Measurements from ENCODE around the gene ADCY5.

The ADCY5 gene

DNA sequence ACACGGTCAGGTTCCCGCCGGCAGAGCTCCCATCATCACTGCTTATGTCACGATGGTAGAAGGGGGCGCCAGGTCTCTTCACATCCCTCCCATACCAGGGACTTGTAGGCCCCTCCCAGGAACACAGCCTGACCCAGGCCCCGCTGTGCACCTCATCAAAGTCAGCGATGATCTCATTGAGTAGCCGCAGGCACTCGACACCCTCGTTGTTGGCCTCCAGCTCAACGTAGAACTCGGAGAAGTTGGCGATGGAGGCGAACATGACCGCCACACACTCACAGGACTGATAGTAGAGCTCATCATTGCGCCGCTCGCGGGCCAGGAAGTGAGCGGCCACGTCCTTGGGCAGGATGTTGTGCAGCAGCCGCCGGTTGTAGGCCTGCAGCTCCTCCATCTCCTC lies 157.9 kb downstream of the ADCY5 start:
- H3K9ac ChIP-seq (ENCODE audit: low read length): no peak overlapping the region
- no peak overlapping the region for H3K56ac ChIP-seq (ENCODE audit: low read length)
- H4K8ac ChIP-seq (ENCODE audit: low read depth, low read length): no peak overlapping the region
- no peaks in the 10 kb centered on the region for H3K36me3 ChIP-seq (ENCODE audit: control insufficient read depth, insufficient read depth, low read length)
- no peaks in the 10 kb centered on the region for H3K27me3 ChIP-seq (ENCODE audit: insufficient read depth, low read length, poor library complexity)
- H3K79me1 ChIP-seq (ENCODE audit: low read length): no peaks in the 10 kb centered on the region
- no peak overlapping the region for H2BK15ac ChIP-seq (replicated peaks; ENCODE audit: low read depth)
- no CpG with 5 or more reads among the region's 23 CpGs for WGBS (ENCODE audit: extremely low coverage, insufficient coverage, low lambda C conversion rate)
- no peaks in the 10 kb centered on the region for H3K4me1 ChIP-seq (ENCODE audit: control insufficient read depth, low read depth, low read length)
- no peak overlapping the region for H3K27ac ChIP-seq (ENCODE audit: low read depth, low read length)
- H2BK120ac ChIP-seq (ENCODE audit: low read depth, low read length): no peak overlapping the region
- H3K4me3 ChIP-seq (ENCODE audit: low read length): no peak overlapping the region
- H3K18ac ChIP-seq (ENCODE audit: low read length): no peak overlapping the region
- H3K4ac ChIP-seq (ENCODE audit: low read depth, low read length): no peak overlapping the region
- no peak overlapping the region for H4K5ac ChIP-seq (ENCODE audit: low read length)
- no peaks in the 10 kb centered on the region for H3K79me2 ChIP-seq (ENCODE audit: control insufficient read depth, insufficient read depth, low read length)
- no peak overlapping the region for H2AK5ac ChIP-seq (ENCODE audit: low read length)
- no peak for DNase-seq
- no peak overlapping the region for H3K23ac ChIP-seq (ENCODE audit: low read length)
- no peak overlapping the region for H3K4me2 ChIP-seq (ENCODE audit: low read length)
- H2BK5ac ChIP-seq (ENCODE audit: low read length): no peak overlapping the region

DNA sequence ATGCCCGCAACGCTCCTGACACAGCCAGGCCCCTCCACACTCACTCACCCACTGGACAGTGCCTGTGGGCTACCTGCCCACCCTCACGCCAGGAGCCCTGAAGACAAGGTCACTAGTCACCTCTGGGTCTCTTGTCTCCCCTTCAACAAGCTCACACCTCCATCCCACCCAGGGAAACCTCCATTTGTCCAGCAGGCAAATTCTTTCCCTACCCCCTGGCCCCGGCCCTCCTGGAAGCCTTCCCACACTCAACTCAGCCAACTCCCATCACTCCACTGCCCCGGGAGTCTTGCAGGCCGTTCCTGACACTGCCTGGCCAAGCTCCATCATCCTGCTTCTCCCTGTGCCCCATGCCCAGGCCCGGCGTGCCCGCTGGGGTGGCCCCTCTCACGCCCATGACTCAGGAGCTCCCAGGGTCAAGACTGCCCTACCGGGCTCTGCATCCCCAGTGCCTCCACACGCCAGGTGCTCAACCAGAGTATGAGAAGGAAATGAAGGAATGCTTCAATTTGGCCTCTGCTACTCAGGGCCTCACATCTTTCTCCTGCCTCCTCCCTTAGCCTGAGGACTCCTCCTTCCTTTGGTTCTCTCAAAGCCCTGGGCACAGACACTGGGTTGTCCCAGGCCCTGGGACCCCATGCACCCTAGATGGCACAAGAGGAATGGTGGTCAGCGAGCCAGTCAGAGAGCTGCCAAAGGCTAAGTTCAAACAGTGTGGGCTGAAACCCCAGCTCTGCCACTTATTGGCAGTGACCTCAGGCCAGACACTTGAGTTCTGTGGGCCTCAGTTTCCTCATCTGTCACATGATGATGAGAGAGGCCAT lies 158.6 kb downstream of the ADCY5 start:
- no peak overlapping the region for H3K4me3 ChIP-seq (ENCODE audit: low read length)
- no peak overlapping the region for H2BK120ac ChIP-seq (ENCODE audit: low read depth, low read length)
- no peaks in the 10 kb centered on the region for H3K36me3 ChIP-seq (ENCODE audit: control insufficient read depth, insufficient read depth, low read length)
- H4K5ac ChIP-seq (ENCODE audit: low read length): no peak overlapping the region
- no peaks in the 10 kb centered on the region for H3K79me1 ChIP-seq (ENCODE audit: low read length)
- H2BK15ac ChIP-seq (replicated peaks; ENCODE audit: low read depth): no peak overlapping the region
- DNase-seq: no peak
- no CpG with 5 or more reads among the region's 13 CpGs for WGBS (ENCODE audit: extremely low coverage, insufficient coverage, low lambda C conversion rate)
- no peak overlapping the region for H2BK5ac ChIP-seq (ENCODE audit: low read length)
- no peak overlapping the region for H3K4me2 ChIP-seq (ENCODE audit: low read length)
- H3K56ac ChIP-seq (ENCODE audit: low read length): no peak overlapping the region
- no peaks in the 10 kb centered on the region for H3K79me2 ChIP-seq (ENCODE audit: control insufficient read depth, insufficient read depth, low read length)
- no peak overlapping the region for H3K18ac ChIP-seq (ENCODE audit: low read length)
- no peak overlapping the region for H3K4ac ChIP-seq (ENCODE audit: low read depth, low read length)
- H3K27me3 ChIP-seq (ENCODE audit: insufficient read depth, low read length, poor library complexity): no peaks in the 10 kb centered on the region
- H2AK5ac ChIP-seq (ENCODE audit: low read length): no peak overlapping the region
- no peak overlapping the region for H4K8ac ChIP-seq (ENCODE audit: low read depth, low read length)
- no peak overlapping the region for H3K23ac ChIP-seq (ENCODE audit: low read length)
- H3K4me1 ChIP-seq (ENCODE audit: control insufficient read depth, low read depth, low read length): no peaks in the 10 kb centered on the region
- no peak overlapping the region for H3K27ac ChIP-seq (ENCODE audit: low read depth, low read length)
- H3K9ac ChIP-seq (ENCODE audit: low read length): no peak overlapping the region

DNA sequence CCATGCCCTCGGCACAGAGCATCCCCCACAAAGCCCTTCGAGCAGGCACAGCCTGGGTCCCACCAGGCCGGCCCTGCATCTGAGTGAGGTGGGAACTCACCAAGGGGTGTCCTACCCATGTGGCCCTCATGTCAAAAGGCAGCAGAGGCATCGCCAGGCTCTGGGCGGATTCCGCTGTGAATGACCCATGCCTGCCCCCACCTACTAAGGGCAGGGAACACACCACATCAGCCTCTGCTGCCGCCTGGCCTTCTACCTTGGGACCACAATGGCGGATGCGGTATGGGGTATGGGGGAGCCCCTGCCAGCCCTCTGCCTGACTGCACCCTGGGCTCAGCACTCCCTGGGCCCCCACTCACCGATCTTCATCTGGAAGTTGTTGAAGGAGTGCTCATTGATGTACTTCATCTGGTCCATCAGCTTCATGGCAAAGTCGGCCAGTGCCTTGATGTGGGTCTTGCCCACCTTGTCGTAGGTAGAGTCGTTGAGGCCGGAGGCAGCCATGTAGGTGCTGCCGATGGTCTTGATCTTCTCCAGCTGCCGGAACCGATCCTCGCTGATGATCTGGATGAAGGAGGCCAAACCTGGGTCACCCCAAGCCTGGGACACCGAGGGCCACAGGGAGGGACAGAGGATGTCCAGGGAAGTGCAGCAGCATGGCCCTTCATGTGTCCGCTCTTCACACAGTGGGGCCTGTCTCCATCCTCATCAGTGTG lies 159.3 kb downstream of the ADCY5 start:
- no peak for DNase-seq
- Histone ChIP-seq H2BK5ac (ENCODE audit: low read length) (no peak overlapping the region), H3K4me2 (ENCODE audit: low read length) (no peak overlapping the region), H3K56ac (ENCODE audit: low read length) (no peak overlapping the region), H3K23ac (ENCODE audit: low read length) (no peak overlapping the region), H2AK5ac (ENCODE audit: low read length) (no peak overlapping the region), H3K36me3 (ENCODE audit: control insufficient read depth, insufficient read depth, low read length) (no peaks in the 10 kb centered on the region), H4K5ac (ENCODE audit: low read length) (no peak overlapping the region), H3K27ac (ENCODE audit: low read depth, low read length) (no peak overlapping the region), H3K4me1 (ENCODE audit: control insufficient read depth, low read depth, low read length) (no peaks in the 10 kb centered on the region), H3K4me3 (ENCODE audit: low read length) (no peak overlapping the region), H3K18ac (ENCODE audit: low read length) (no peak overlapping the region), H3K79me1 (ENCODE audit: low read length) (no peaks in the 10 kb centered on the region), H3K9ac (ENCODE audit: low read length) (no peak overlapping the region), H2BK120ac (ENCODE audit: low read depth, low read length) (no peak overlapping the region), H3K4ac (ENCODE audit: low read depth, low read length) (no peak overlapping the region), H2BK15ac (replicated peaks; ENCODE audit: low read depth) (no peak overlapping the region), H4K8ac (ENCODE audit: low read depth, low read length) (no peak overlapping the region), H3K79me2 (ENCODE audit: control insufficient read depth, insufficient read depth, low read length) (no peaks in the 10 kb centered on the region), H3K27me3 (ENCODE audit: insufficient read depth, low read length, poor library complexity) (no peaks in the 10 kb centered on the region)
- WGBS (ENCODE audit: extremely low coverage, insufficient coverage, low lambda C conversion rate): no CpG with 5 or more reads among the region's 20 CpGs

DNA sequence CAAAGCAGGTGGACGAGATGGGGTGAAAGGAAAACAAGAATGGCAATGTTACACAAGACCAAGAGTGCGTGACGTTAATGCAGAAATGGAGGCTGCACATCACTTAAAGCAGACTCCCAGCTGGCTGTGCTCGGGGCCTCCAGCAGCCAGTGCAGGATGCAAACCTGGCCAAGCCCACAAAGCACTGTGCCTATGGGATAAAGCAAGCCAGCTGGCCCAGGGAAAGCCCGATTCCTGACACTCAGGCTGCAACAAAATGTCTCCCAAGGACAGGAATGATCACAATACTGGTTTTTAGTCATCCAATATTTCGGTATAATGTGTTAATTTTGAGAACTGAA lies 161.0 kb downstream of the ADCY5 start:
- WGBS (ENCODE audit: extremely low coverage, insufficient coverage, low lambda C conversion rate): no CpG with 5 or more reads among the region's 6 CpGs
- Histone ChIP-seq H2AK5ac (ENCODE audit: low read length) (no peak overlapping the region), H3K4me3 (ENCODE audit: low read length) (no peak overlapping the region), H3K9ac (ENCODE audit: low read length) (no peak overlapping the region), H3K4ac (ENCODE audit: low read depth, low read length) (no peak overlapping the region), H4K5ac (ENCODE audit: low read length) (no peak overlapping the region), H4K8ac (ENCODE audit: low read depth, low read length) (no peak overlapping the region), H3K4me2 (ENCODE audit: low read length) (no peak overlapping the region), H3K79me2 (ENCODE audit: control insufficient read depth, insufficient read depth, low read length) (no peaks in the 10 kb centered on the region), H2BK120ac (ENCODE audit: low read depth, low read length) (no peak overlapping the region), H3K18ac (ENCODE audit: low read length) (no peak overlapping the region), H3K79me1 (ENCODE audit: low read length) (no peaks in the 10 kb centered on the region), H3K4me1 (ENCODE audit: control insufficient read depth, low read depth, low read length) (no peaks in the 10 kb centered on the region), H3K36me3 (ENCODE audit: control insufficient read depth, insufficient read depth, low read length) (no peaks in the 10 kb centered on the region), H2BK15ac (replicated peaks; ENCODE audit: low read depth) (no peak overlapping the region), H3K56ac (ENCODE audit: low read length) (no peak overlapping the region), H3K23ac (ENCODE audit: low read length) (no peak overlapping the region), H2BK5ac (ENCODE audit: low read length) (no peak overlapping the region), H3K27me3 (ENCODE audit: insufficient read depth, low read length, poor library complexity) (no peaks in the 10 kb centered on the region), H3K27ac (ENCODE audit: low read depth, low read length) (no peak overlapping the region)
- DNase-seq: no peak

- no peak overlapping the region for H3K23ac ChIP-seq (ENCODE audit: low read length)
- no peaks in the 10 kb centered on the region for H3K36me3 ChIP-seq (ENCODE audit: control insufficient read depth, insufficient read depth, low read length)
- no peaks in the 10 kb centered on the region for H3K79me2 ChIP-seq (ENCODE audit: control insufficient read depth, insufficient read depth, low read length)
- H2BK120ac ChIP-seq (ENCODE audit: low read depth, low read length): no peak overlapping the region
- H3K4me1 ChIP-seq (ENCODE audit: control insufficient read depth, low read depth, low read length): no peaks in the 10 kb centered on the region
- H3K27me3 ChIP-seq (ENCODE audit: insufficient read depth, low read length, poor library complexity): no peaks in the 10 kb centered on the region
- H3K9ac ChIP-seq (ENCODE audit: low read length): no peak overlapping the region
- no peak overlapping the region for H3K56ac ChIP-seq (ENCODE audit: low read length)
- H2AK5ac ChIP-seq (ENCODE audit: low read length): no peak overlapping the region
- H3K18ac ChIP-seq (ENCODE audit: low read length): no peak overlapping the region
- no peak overlapping the region for H3K4me2 ChIP-seq (ENCODE audit: low read length)
- H3K4ac ChIP-seq (ENCODE audit: low read depth, low read length): no peak overlapping the region
- no peak overlapping the region for H4K5ac ChIP-seq (ENCODE audit: low read length)
- no CpG with 5 or more reads among the region's 14 CpGs for WGBS (ENCODE audit: extremely low coverage, insufficient coverage, low lambda C conversion rate)
- no peak for DNase-seq
- H3K79me1 ChIP-seq (ENCODE audit: low read length): no peaks in the 10 kb centered on the region
- H4K8ac ChIP-seq (ENCODE audit: low read depth, low read length): no peak overlapping the region
- no peak overlapping the region for H2BK5ac ChIP-seq (ENCODE audit: low read length)
- H2BK15ac ChIP-seq (replicated peaks; ENCODE audit: low read depth): no peak overlapping the region
- H3K4me3 ChIP-seq (ENCODE audit: low read length): no peak overlapping the region
- no peak overlapping the region for H3K27ac ChIP-seq (ENCODE audit: low read depth, low read length)
Observed at GRCh38 chr3:123287051-123287961, 161.6 kb downstream of the ADCY5 start.
